ENCODE measurements around the gene RUNX3.

RUNX3 gene

GRCh38 chr1:24945354-24946326 lies 15.6 kb upstream of the RUNX3 start:
- no peak for DNase-seq

- no peak for DNase-seq
Observed at GRCh38 chr1:24944318-24944717, 14.2 kb upstream of the RUNX3 start.

GRCh38 chr1:24942789-24943188 lies 12.7 kb upstream of the RUNX3 start:
- DNase-seq = no peak

DNA sequence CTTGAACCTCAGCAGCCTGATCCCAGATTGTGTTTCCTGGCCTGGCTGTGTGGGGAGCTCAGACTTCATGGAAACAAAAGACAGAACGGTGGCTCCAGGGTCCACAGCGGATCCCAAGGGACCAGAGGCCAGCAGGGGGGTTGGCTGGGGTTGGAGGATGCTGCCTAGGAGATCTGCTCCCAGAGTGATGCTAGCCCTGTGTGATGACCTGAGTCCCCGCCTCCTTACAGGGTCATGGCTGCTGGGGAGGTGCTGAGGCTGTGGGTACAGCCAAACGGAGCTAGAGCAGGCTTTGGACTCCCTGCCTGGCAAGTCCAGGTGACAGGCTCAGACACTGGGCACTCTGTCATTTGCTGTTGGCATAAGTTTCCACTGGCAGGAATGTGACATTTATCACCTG lies 11.5 kb upstream of the RUNX3 start:
- no peak for DNase-seq

DNA sequence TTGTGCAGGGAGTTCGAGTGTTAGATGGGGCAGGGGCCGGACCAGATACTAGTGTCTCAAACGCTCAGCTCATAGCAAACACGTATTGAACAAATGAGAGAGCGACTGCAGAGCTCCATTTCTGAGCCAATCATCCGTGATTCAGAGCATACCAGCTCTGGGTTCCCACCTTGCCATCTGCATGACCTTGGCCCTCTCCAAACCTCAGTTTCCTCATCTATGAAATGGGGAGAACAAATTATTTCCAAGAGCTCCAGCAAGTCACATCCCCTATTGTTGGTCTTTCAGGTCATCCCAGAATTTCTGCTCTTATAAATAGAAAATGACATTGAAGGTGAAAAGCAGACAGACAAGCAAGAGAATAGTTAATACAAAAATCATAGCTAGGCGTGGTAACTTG lies 10.2 kb upstream of the RUNX3 start:
- DNase-seq = no peak

GRCh38 chr1:24939675-24940193 lies 9.7 kb upstream of the RUNX3 start:
- no peak for DNase-seq

DNA sequence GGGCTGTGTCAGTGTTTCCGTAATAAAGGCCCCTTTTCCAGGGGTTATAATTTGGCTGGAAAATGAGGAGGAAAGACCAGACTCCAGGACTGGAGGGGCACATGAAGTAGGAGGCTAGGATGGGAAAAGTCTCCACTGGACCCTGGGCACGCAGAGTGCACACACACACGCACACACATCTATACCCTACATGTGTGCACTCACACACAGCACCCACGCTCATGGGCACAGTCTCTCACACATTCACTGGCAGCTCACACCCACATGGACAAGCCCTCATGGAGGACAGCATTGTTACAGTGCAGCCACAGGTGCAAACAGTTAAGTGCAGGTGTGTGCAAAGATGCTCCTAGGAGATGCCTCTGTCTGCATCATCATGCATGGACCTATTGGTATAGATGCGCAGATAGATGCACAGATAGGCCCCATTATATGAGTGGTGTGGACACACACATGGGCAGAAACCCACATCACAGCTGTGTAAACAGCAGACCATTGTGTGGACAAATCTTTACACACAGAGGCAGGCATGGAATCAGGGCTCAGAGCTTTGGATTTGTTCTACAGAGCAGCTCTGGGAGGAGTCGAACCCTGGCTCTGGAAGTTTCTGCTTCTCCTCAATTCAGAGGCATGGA lies 9.1 kb upstream of the RUNX3 start:
- no peak for DNase-seq

GRCh38 chr1:24938276-24938675 lies 8.2 kb upstream of the RUNX3 start:
- no peak for DNase-seq

DNA sequence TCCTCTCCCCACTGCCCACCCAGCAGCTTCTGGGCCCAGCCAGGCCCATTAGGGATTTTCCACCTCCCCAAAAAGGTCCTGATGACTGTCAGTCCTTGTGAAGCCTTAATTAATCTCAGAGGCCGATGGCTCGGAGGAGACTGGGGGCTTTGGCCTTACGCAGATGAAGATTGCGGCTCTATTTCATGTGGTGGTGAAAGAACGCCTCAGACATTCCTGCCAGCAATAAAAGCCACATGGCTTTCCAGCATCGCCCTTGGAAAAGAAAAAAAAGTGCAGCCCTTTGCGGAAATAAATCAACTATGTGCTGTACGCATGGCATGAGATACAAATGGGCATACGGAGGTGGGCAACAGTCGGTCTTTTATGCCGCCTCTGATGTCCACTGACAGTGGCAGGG lies 6.6 kb upstream of the RUNX3 start:
- DNase-seq = no peak

GRCh38 chr1:24935615-24936484 lies 5.8 kb upstream of the RUNX3 start:
- DNase-seq = no peak

- no peak for DNase-seq
Observed at GRCh38 chr1:24935196-24935526, 5.1 kb upstream of the RUNX3 start.

DNA sequence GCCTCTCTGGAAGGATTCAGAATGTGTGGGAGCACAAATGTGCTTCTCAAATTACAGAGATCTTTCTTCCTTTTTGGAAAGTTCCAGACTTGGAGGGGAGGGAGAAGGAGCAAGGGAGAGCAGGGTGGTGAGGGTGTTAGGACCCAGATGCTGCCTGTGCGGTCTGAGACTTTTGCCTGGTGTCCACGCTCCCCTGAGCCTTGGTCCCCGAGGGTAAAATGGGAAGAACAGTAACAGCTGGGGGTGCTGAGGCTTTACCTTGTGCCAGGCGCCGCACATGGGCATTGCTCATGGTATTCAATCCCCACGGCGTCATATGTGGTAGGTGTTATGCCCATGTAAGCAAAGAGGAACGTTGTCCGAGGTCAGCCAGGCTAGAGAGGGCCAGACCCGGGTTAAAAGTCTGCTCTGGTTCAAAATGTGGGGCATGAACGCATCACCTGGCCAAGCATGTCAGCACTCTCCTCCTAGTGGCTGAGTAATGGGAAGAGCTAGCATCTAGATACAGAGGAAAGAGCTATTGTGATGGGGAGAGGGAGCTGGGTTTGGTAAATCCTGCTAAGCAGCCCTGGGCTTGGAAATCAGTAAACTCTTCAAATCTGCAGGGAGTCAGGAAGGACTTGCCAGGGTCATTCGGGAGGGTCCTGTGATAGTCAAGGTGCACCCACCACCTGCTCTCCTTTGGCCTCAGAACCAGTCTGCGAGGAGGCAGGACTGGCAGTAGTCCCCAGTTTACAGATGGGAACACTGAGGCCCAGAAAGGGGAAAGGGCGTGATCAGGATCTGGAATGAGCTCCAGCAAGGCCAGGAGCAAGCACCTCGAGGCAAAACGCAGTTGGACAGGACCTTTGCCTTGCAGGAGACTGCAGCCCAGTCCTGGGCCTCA lies 4.5 kb upstream of the RUNX3 start:
- DNase-seq = no peak

DNA sequence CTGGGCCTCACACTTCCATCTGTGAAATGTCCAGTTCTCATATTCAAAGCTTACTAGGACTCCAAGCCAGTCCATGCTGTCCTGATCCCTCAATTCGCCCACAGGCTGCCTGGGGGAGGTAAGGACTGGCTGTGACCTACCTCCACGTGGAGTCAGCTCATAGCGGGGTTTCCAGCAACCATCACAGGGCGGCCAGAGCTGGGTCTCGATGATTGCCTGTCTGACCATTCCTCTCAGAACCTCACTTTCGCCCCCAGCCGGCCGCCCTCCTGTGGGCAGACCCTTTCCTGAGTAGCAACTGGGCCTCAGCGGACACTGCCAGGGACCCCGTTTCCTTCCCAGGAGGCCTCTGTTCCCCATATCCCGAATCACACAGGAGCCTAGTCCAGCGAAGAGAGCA lies 3.4 kb upstream of the RUNX3 start:
- no peak for DNase-seq

GRCh38 chr1:24932725-24933294 lies 2.7 kb upstream of the RUNX3 start:
- no peak for DNase-seq

- DNase-seq = peak; percentile 72
Observed at GRCh38 chr1:24932284-24932683, 2.2 kb upstream of the RUNX3 start.

- DNase-seq = no peak
Observed at GRCh38 chr1:24931468-24932231, 1.6 kb upstream of the RUNX3 start.

- DNase-seq = no peak
Observed at GRCh38 chr1:24931146-24931467, 1.0 kb upstream of the RUNX3 start.

DNA sequence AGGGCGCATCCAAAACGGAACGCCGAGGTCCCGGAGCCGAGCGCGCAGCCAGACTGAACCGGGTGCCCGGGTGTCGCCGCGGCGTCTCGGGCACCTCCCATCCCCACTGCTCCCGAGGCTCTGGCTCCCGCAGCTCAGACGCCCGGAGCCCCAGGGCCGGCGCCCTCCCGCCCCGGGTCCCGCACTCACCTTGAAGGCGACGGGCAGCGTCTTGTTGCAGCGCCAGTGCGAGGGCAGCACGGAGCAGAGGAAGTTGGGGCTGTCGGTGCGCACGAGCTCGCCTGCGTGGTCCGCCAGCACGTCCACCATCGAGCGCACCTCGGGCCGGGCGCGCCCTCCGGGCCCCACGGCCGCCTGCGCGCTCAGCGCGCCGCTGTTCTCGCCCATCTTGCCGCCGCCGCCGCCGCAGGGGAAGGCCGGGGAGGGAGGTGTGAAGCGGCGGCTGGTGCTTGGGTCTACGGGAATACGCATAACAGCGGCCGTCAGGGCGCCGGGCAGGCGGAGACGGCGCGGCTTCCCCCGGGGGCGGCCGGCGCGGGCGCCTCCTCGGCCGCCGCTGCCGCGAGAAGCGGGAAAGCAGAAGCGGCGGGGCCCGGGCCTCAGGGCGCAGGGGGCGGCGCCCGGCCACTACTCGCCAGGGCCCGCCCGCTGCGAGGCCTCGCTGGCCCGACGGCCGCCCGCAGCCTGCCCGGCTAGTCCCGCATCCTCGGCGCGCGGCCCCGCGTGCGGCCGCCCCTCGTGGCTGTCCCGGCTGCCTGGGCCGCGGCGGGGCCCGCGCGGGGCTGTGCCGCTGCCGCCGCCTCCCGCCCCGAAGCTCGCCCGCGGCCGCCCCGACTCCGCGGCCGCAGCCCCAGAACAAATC lies 447 bp downstream of the RUNX3 start:
- peak; percentile 57 for DNase-seq

DNA sequence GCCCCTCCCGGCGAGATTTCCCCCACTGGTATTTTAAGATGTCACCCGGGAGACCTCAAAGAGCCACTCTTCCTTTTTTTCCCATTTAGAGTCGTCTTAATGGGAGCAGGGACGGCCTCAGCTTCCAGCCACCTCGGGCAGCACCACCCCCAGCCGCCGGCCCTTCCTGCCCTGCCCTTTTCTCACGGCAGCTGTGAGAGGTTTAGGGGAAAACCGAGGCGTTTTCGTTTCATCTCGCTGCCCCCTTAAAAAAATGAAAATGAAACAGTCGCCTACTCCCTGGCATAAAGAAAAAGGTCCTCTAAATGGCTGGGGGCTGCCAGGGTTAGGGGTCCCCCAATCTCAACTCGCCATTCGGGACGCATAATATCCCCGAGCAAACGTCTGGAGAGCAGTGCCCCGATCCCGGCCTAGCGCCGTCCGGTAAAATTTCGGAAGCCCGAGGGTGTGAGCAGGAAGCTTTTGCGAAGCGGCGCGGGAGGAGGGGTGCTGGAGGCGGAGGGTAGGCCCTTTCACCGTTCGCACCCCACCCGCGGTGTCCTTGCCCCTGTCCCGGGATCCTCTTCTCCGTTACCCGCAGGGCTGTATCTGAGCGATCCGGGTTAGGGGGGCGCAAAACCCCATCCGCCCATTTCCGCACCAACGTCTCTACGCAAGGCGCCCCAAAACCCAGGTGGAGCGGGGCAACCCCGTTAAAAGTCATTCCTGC lies 1.2 kb downstream of the RUNX3 start:
- peak; percentile 62 for DNase-seq
